CD4-positive, alpha-beta T cell treated with Interleukin-17A for 4 hours (primary cell): ENCODE results near the gene RPS2.

Experiments
- DNase-seq: peaks from one replicate; pipeline ENCODE4 v3.0.0-alpha.2; 2020; ENCODE audit warnings: mixed read lengths

RPS2 gene

GRCh38 chr16:1998852-1999801, 34.5 kb upstream of the RPS2 start:
- DNase-seq = no peak

DNA sequence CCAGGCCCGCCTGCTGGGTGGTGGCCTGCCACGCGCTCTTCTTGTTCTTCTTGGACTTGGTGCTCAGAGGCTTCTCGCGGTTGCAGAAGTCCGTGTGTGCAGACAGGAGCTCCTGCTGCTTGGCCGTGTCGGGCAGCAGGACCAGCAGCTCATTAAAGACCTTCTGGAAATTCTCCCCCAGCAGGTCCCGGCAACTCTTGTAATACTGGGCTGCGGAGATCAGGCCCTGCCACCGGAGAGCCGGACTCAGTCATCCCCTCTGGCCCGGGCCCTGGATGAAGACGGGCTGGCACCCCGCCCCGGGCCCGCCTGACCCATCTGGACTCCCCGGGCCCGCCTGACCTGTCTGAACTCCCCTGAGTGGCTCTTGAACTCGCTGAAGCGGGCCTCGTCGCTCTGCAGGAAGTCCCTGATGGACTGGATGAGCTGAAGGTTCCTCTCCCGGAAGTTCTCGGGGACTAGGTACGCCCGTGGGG, 33.8 kb upstream of the RPS2 start:
- DNase-seq = no peak

GRCh38 chr16:1997494-1998359, 33.1 kb upstream of the RPS2 start:
- no peak for DNase-seq

GRCh38 chr16:1993731-1994131, 29.1 kb upstream of the RPS2 start:
- DNase-seq = no peak

DNA sequence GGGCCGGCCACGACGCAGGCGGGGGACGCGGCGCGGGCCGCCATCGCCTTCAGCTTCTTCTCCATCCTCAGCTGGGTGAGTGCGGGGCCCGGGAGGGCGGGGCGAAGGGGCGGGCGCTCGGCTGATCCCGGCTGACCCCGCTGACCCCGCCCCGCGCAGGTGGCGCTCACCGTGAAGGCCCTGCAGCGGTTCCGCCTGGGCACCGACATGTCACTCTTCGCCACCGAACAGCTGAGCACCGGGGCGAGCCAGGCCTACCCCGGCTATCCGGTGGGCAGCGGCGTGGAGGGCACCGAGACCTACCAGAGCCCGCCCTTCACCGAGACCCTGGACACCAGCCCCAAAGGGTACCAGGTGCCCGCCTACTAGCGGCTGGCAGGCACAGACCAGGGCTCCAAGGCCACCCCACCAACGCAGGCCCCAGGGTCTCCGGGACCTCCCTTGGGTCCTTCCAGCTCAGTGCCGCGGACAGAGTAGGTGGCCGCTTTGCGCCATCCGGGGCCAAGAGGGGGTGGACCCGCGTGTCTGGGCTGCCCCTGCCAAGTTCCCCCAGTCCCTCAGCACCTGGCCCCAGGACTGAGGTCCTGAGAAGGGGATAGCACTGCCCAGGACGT, 28.2 kb upstream of the RPS2 start:
- no peak for DNase-seq

GRCh38 chr16:1991948-1992703, 27.5 kb upstream of the RPS2 start:
- DNase-seq = peak; percentile 100

GRCh38 chr16:1991588-1991947, 26.9 kb upstream of the RPS2 start:
- DNase-seq = no peak

- DNase-seq = peak; percentile 71
Observed at GRCh38 chr16:1991135-1991551, 26.5 kb upstream of the RPS2 start.

- peak; percentile 58 for DNase-seq
Observed at GRCh38 chr16:1990351-1991134, 25.9 kb upstream of the RPS2 start.

GRCh38 chr16:1990101-1990350, 25.4 kb upstream of the RPS2 start:
- no peak for DNase-seq

- no peak for DNase-seq
Observed at GRCh38 chr16:1989209-1990100, 24.8 kb upstream of the RPS2 start, which contains the start of gene SYNGR3. Gene SYNGR3 (plus strand): TSS chr16:1989970. CDS start chr16:1990103, 133 bp downstream.

GRCh38 chr16:1987198-1987597, 22.6 kb upstream of the RPS2 start:
- DNase-seq = no peak

DNA sequence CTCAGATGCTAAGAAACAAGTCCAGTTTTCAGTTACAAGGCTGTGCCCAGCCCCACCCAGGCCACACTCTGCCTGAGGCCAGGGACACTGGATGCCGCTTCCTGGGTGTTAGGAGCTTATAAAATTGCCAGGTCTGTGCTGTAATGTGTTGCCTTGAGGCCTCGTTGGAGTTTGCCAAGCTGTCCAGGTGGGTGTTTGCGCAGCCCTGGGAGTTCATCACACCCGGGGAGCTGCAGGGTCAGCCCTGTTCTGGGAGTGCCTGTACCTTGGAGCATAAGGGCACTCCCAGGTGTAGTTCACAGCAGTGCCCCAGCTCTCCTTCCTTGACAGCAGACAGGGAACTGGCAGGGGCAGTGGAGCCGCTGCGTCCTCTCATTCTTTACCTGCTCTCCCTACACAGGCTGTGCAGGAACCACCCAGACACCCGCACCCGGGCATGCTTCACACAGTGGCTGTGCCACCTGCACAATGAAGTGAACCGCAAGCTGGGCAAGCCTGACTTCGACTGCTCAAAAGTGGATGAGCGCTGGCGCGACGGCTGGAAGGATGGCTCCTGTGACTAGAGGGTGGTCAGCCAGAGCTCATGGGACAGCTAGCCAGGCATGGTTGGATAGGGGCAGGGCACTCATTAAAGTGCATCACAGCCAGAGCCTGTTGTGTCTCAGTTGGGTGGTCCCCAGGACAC, 21.0 kb upstream of the RPS2 start:
- no peak for DNase-seq

GRCh38 chr16:1984347-1985225, 20.0 kb upstream of the RPS2 start:
- peak; percentile 52 for DNase-seq

DNA sequence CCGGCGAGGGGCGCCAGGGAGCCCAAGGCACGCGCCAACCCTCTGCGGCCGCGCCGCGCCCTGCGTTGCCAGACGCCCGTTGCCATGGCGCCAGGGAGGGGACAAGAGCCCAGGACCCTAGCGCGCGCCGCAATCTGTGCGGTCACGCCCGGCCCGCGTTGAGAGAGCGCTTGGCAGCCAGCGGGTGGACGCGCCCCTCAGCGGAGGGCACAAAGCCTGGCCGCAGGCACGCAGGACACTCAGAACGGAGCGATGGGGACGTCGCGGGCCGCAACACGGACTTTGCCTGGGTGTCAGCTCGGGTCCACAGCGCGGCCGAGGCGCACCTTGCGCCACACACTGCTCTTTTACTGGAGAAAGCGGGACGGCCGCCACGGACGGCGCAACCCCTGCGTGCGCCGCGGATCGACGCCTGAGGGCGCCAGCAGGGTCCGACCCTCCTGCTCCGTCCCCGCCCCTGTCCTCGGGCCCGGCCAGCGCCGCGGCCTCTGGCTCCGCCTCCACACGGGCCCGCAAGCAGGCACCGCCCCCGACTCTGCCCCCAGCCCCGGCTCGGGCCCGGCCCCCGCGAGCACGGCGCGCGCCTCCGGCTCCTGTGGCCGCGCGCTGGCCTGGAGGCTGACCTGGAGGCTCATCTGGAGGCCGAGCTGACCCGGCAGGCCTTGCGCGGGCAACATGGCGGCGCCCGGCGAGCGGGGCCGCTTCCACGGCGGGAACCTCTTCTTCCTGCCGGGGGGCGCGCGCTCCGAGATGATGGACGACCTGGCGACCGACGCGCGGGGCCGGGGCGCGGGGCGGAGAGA, 19.1 kb upstream of the RPS2 start, which contains the start of gene GFER:
GFER (plus strand) TSS at position 650 of the 803 bp plus-strand sequence; CDS start at position 676, 26 bp downstream.
- peak; percentile 81 for DNase-seq

DNA sequence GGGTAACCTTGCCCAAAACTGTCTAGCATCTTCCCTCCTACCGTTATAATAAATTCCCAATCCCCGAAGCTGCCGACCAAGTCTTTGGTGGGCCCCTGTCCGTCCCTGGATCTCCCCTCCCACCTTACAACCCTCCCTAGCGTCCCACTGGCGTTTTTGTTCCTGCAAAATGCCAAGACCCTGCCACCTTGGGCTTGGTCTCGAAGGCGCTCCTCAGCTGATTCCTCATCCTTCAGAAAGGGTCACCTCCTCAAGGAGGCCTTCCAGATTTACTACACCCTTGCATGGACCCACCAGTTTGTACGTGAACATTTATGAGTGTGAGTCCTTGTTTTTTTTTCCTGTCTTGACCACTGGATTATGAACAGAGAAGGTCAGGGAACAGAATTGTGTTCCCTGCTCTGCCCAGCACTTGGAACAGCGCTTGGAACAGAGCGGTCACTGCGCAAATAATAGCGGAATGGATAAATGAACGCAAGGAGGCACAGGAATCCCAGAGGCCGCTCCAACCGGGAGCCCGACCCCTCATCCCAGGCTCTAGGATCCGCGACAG, 18.4 kb upstream of the RPS2 start:
- no peak for DNase-seq

GRCh38 chr16:1982013-1982433, 17.4 kb upstream of the RPS2 start:
- DNase-seq = no peak
